ENCODE measurements around the gene OXT.

- no peak for TF ChIP-seq POLR2A (IDR thresholded peaks at IDR 0.05; ENCODE audit: low read length)
- TF ChIP-seq GATA1 (IDR thresholded peaks at IDR 0.05; ENCODE audit: low read depth, low read length): no peak
These were observed 24.6 kb upstream of the OXT start for GRCh38 chr20:3046677-3047462.

Measured in erythroblast (primary cell).